Endothelial cell of umbilical vein (primary cell): ENCODE measurements around the gene UBE2I. TPM values are rescaled to one million over a fixed set of nuclear protein-coding genes. Genes with fewer than 3 reads are reported as not detected.

ENCODE experiments used
- BruUV-seq: library from RNA; stranded (reverse); fragments of 400-500 nt; replicated peaks from 2 replicates; lab custom pipeline; 2021; lab: Mats Ljungman, UMichigan
- CTCF ChIA-PET: fragments of 300-600, 350-600 bp; sonication (Branson Sonifier 250); formaldehyde crosslinking; loops from one replicate; lab custom pipeline; 2021; ENCODE audit warnings: antibody characterized with exemption, inconsistent platforms; lab: Charles Lee
- POLR2A ChIA-PET: fragments of 300-600, 350-600 bp; sonication (Branson Sonifier 250); formaldehyde crosslinking; loops from one replicate; lab custom pipeline; 2021; ENCODE audit warnings: antibody characterized with exemption, inconsistent platforms; lab: Charles Lee
- DNase-seq: peaks from one replicate; pipeline ENCODE4 v3.0.0-alpha.2; 2011; ENCODE audit warnings: low read depth, low spot score
- FAIRE-seq: peaks from 2 replicates; lab custom pipeline; 2011; peaks lifted over from hg19 to GRCh38; lab: Jason Lieb, UNC
- H2AFZ ChIP-seq: 2 replicates; pipeline ENCODE4 v1.6.0; 2012; ENCODE audit warnings: low read depth, low read length, control low read depth, inconsistent platforms
- H3K27ac ChIP-seq: 2 replicates; pipeline ENCODE4 v1.5.1; 2011; ENCODE audit warnings: low read depth, mild to moderate bottlenecking, control low read depth, low read length, moderate library complexity; ENCODE audit not compliant: insufficient read depth
- H3K27me3 ChIP-seq, 2 experiments: 2 replicates each; pipeline versions ENCODE4 v1.6.0 to v1.6.1; 2011; ENCODE audit warnings: low read length in 2 of 2, mixed read lengths in 1 of 2; ENCODE audit not compliant: control insufficient read depth in 2 of 2, insufficient read depth in 2 of 2
- H3K36me3 ChIP-seq, 2 experiments: 2 replicates in 1 of 2; 3 replicates in 1 of 2; pipeline ENCODE4 v1.5.1; 2011; ENCODE audit warnings: low read length in 2 of 2, mild to moderate bottlenecking in 1 of 2, moderate library complexity in 1 of 2; ENCODE audit not compliant: control insufficient read depth in 2 of 2, insufficient read depth in 2 of 2; ENCODE audit errors: extremely low read depth in 1 of 2
- H3K4me1 ChIP-seq: 3 replicates; pipeline ENCODE4 v1.5.1; 2011; ENCODE audit warnings: mild to moderate bottlenecking, low read length; ENCODE audit not compliant: control insufficient read depth, insufficient read depth; ENCODE audit errors: extremely low read depth
- H3K4me2 ChIP-seq: 2 replicates; pipeline ENCODE4 v1.6.1; 2011; ENCODE audit warnings: low read length, control low read depth, mixed read lengths; ENCODE audit not compliant: insufficient read depth
- H3K4me3 ChIP-seq, 3 experiments: fragments of 200-600 bp in 1 of 3; sonication (generic), shearing (Covaris generic) in 1 of 3; replicated peaks in 1 of 3; 2 replicates each; pipeline ENCODE4 v1.5.1; 2011 to 2016; ENCODE audit warnings: control low read depth in 3 of 3, low read length in 3 of 3, mild to moderate bottlenecking in 2 of 3, inconsistent platforms in 1 of 3, low read depth in 1 of 3, moderate library complexity in 1 of 3; ENCODE audit not compliant: insufficient read depth in 1 of 3
- H3K79me2 ChIP-seq: 2 replicates; pipeline ENCODE4 v1.6.0; 2012; ENCODE audit warnings: low read length, inconsistent platforms; ENCODE audit not compliant: control insufficient read depth, insufficient read depth
- H3K9ac ChIP-seq: replicated peaks from 2 replicates; pipeline ENCODE3; 2011; ENCODE audit warnings: low read length, control low read depth; ENCODE audit not compliant: insufficient read depth; ENCODE audit errors: extremely low read depth
- H3K9me1 ChIP-seq: replicated peaks from 3 replicates; pipeline ENCODE4 v1.6.0; 2011; ENCODE audit warnings: mild to moderate bottlenecking, low read length; ENCODE audit not compliant: control insufficient read depth, insufficient read depth; ENCODE audit errors: extremely low read depth
- H3K9me3 ChIP-seq: replicated peaks from 2 replicates; pipeline ENCODE4 v1.5.1; 2012; ENCODE audit warnings: low read length, inconsistent platforms; ENCODE audit not compliant: control insufficient read depth, insufficient read depth
- H4K20me1 ChIP-seq: replicated peaks from 2 replicates; pipeline ENCODE3; 2011; ENCODE audit warnings: mild to moderate bottlenecking, low read length; ENCODE audit not compliant: control insufficient read depth, insufficient read depth; ENCODE audit errors: extremely low read depth
- GATA2 ChIP-seq: IDR thresholded peaks from 2 replicates; pipeline ENCODE4 v1.7.0; 2011; ENCODE audit warnings: low read depth, mild to moderate bottlenecking, moderate library complexity, mixed read lengths, low read length; ENCODE audit not compliant: insufficient read length, insufficient read depth
- POLR2A ChIP-seq: IDR thresholded peaks from 2 replicates; pipeline ENCODE4 v1.6.1; 2012; ENCODE audit warnings: low read depth, mild to moderate bottlenecking, control low read depth, low read length
- dilution Hi-C: fragments of 300-500 bp; cut with MboI; formaldehyde crosslinking; loops from one replicate; pipeline ENCODE4 v1.15.0; 2019; ENCODE audit warnings: low sequenced_read_pairs; ENCODE audit not compliant: extremely low pct_ligation_motif_present
- intact Hi-C: fragments of 100-400 bp; cut with micrococcal nuclease; formaldehyde crosslinking; loops from one replicate; pipeline ENCODE4 v1.10.0; 2022
- polyA plus RNA-seq, 4 experiments: library from polyadenylated mRNA; depleted of rRNA in 3 of 4; stranded (reverse) in 3 of 4; unstranded in 1 of 4; fragments of >200 nt; gene quantifications; 2 replicates each; pipeline versions ENCODE4 v1.2.1 to v1.2.3, GENCODE V29; 2011 to 2012; ENCODE audit warnings: missing spikeins in 1 of 4
- total RNA-seq: library from RNA; stranded (reverse); gene quantifications from 2 replicates; pipeline ENCODE4 v1.2.3, GENCODE V29; 2021

UBE2I gene
- total and polyA plus RNA-seq, 2 donors (not counting 3 experiments of a cell fraction or from before 2014, with no cell fraction given): 122 to 233 TPM

DNA sequence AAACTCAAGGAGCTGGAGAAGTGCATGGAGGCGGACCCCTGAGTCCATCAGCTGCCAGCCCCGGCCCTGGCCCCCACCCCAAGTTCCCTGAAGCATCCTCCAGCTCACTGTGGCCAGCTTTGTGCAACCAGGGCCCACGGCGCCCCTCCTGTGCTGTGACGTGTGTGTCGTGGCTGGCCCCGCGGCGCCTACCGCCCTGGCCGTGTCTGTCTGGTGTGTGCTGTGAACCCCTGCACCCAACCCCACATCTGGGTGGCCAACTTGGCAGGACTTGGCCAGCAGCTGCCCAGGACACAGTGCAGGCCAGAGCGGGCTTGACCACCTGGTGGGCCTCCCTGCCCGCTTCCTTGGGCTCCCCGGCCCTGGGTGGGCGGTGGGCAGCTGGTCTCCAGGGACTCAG, 39.0 kb downstream of the UBE2I start:
- Histone ChIP-seq H3K9ac (no peak overlapping the region), H3K36me3 (peaks cover 0 to 11% of the 10 kb centered on the region in 2 experiments), H3K4me3 (no peak overlapping the region), H3K4me2 (no peak overlapping the region), H3K27ac (no peak overlapping the region), H4K20me1 (no peaks in the 10 kb centered on the region), H3K27me3 (no peaks in the 10 kb centered on the region), H3K4me1 (peaks cover 13% of the 10 kb centered on the region), H3K9me1 (no peaks in the 10 kb centered on the region), H3K79me2 (peaks cover 25% of the 10 kb centered on the region), H2AFZ (no peak overlapping the region), H3K9me3 (no peaks in the 10 kb centered on the region)
- CTCF ChIA-PET: interaction anchor here (2.2 kb wide), 1 partner anchor 15 kb away, joined by 5 read pairs; no protein-coding TSS in a partner anchor
- no peak for TF ChIP-seq GATA2
- intact Hi-C loops (no loop called here), dilution Hi-C loops (no loop called here)
- DNase-seq (no peak), FAIRE-seq (no peak)
- POLR2A ChIA-PET: no interaction called here
- no TSS peak for BruUV-seq

DNA sequence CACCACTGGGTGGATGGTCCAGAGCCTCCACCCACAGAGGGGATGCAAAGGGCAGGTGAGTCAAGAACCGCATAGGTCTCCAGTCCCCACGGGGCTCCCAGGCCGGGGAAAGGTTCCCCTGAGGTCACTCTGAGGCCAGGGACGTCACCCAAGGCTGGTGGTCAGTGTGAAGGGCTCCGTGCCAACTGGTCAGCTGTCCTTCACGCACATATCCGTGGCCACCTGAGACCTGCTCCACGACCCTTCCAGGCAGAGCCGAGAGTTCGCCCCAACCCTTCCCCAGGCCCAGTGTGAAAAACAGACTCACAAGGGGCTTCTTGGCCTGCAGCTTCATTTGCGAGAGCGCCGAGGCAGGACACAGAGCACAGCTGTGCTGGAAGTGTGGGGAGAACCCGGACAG, 39.5 kb downstream of the UBE2I start:
- DNase-seq (no peak), FAIRE-seq (no peak)
- ChIA-PET POLR2A (no interaction called here), CTCF (interaction anchor here (2.2 kb wide), 1 partner anchor 15 kb away, joined by 5 read pairs; no protein-coding TSS in a partner anchor)
- Histone ChIP-seq H3K9me3 (no peaks in the 10 kb centered on the region), H3K4me2 (no peak overlapping the region), H3K4me3 (no peak overlapping the region), H3K79me2 (peaks cover 29% of the 10 kb centered on the region), H3K27me3 (no peaks in the 10 kb centered on the region), H3K9ac (no peak overlapping the region), H3K4me1 (peaks cover 13% of the 10 kb centered on the region), H2AFZ (no peak overlapping the region), H3K36me3 (peaks cover 0 to 11% of the 10 kb centered on the region in 2 experiments), H3K27ac (no peak overlapping the region), H4K20me1 (no peaks in the 10 kb centered on the region), H3K9me1 (no peaks in the 10 kb centered on the region)
- no peak for TF ChIP-seq POLR2A
- intact Hi-C loops (no loop called here), dilution Hi-C loops (no loop called here)
- no TSS peak for BruUV-seq
